ENCODE results near the gene C3orf18.

DNA sequence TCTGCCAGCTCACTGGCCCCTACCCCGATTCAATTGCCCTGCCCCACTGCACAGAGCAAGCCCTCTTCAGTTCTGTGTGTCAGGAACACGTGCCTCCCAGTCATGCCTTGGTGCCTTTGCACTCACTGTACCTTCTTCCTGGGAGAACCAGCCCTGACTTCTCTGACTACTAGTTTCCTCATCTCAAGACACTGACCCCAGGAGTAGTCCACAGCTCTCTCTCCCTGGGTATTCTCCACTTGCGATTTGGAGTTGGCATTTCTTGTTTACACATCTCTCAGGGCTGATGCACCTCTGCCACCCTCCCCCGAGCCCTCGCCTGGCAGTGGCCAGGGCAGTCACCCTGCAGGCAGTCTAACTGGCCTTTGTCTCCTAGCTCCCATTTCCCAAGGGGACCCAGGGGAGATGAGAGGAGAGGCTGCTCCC, 38.4 kb upstream of the C3orf18 start:
- TF ChIP-seq, protein P1, sequence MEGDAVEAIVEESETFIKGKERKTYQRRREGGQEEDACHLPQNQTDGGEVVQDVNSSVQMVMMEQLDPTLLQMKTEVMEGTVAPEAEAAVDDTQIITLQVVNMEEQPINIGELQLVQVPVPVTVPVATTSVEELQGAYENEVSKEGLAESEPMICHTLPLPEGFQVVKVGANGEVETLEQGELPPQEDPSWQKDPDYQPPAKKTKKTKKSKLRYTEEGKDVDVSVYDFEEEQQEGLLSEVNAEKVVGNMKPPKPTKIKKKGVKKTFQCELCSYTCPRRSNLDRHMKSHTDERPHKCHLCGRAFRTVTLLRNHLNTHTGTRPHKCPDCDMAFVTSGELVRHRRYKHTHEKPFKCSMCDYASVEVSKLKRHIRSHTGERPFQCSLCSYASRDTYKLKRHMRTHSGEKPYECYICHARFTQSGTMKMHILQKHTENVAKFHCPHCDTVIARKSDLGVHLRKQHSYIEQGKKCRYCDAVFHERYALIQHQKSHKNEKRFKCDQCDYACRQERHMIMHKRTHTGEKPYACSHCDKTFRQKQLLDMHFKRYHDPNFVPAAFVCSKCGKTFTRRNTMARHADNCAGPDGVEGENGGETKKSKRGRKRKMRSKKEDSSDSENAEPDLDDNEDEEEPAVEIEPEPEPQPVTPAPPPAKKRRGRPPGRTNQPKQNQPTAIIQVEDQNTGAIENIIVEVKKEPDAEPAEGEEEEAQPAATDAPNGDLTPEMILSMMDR (IDR thresholded peaks at IDR 0.05) = no peak
- TF ChIP-seq EZH2 (IDR thresholded peaks at IDR 0.05) (no peak), EZH2phosphoT487 (IDR thresholded peaks at IDR 0.05) (no peak)

Data from neural progenitor cell (in vitro differentiated cells).